ENCODE results near the gene ZNF286A. TPM values are rescaled to one million over a fixed set of nuclear protein-coding genes. Genes with fewer than 3 reads are reported as not detected.
"Not testable (repeated sequence)": the region's sequence is repeated elsewhere in the genome, so short reads cannot be mapped to it uniquely, and the experiment has no call there.

ZNF286A gene
- polyA plus RNA-seq, 3 donors from 2014 or later = 7.0 to 17.2 (median 11.9) TPM

GRCh38 chr17:15768865-15769533, 69.4 kb downstream of the ZNF286A start:
- not testable (repeated sequence) for DNase-seq; H3K36me3 Mint-ChIP-seq; H3K4me1 Mint-ChIP-seq; H3K4me3 Mint-ChIP-seq; H3K9me3 Mint-ChIP-seq; H3K27ac Mint-ChIP-seq; H3K27me3 Mint-ChIP-seq (ENCODE audit: low read depth in 3 of 3)

Other genes with a start within 250 kb of the ZNF286A start
- 1 to 10 TPM in 1 of 3 donors, under 1 TPM in 1, not detected in 1; 0.69 to 5.1 TPM for gene CDRT4, start 232.1 kb upstream of the ZNF286A start, polyA plus RNA-seq
- 1 to 10 TPM; 5.1 to 7.1 (median 5.3) TPM for gene TVP23C, start 136.3 kb upstream of the ZNF286A start, polyA plus RNA-seq
- gene FBXW10B, start 80.0 kb upstream of the ZNF286A start, polyA plus RNA-seq = not detected
- gene TRIM16, start 15.4 kb upstream of the ZNF286A start, polyA plus RNA-seq = 1 to 10 TPM; 1.8 to 5.0 (median 3.1) TPM
- not detected for gene TBC1D26, start 32.5 kb downstream of the ZNF286A start, polyA plus RNA-seq
- gene ADORA2B, start 245.4 kb downstream of the ZNF286A start, polyA plus RNA-seq = 1 to 10 TPM in 2 of 3 donors, under 1 TPM in 1; 0.96 to 1.6 (median 1.3) TPM

Measured in immature natural killer cell (primary cell).